ENCODE results near the gene ZNF391. TPM values are rescaled to one million over a fixed set of nuclear protein-coding genes. Genes with fewer than 3 reads are reported as not detected.
A peak's percentile ranks its signal among the peaks of the same experiment; 100 is the strongest.
"Not testable (repeated sequence)": the region's sequence is repeated elsewhere in the genome, so short reads cannot be mapped to it uniquely, and the experiment has no call there.

ZNF391 gene
- total RNA-seq, 1 donor from 2014 or later, result 8.3 TPM

DNA sequence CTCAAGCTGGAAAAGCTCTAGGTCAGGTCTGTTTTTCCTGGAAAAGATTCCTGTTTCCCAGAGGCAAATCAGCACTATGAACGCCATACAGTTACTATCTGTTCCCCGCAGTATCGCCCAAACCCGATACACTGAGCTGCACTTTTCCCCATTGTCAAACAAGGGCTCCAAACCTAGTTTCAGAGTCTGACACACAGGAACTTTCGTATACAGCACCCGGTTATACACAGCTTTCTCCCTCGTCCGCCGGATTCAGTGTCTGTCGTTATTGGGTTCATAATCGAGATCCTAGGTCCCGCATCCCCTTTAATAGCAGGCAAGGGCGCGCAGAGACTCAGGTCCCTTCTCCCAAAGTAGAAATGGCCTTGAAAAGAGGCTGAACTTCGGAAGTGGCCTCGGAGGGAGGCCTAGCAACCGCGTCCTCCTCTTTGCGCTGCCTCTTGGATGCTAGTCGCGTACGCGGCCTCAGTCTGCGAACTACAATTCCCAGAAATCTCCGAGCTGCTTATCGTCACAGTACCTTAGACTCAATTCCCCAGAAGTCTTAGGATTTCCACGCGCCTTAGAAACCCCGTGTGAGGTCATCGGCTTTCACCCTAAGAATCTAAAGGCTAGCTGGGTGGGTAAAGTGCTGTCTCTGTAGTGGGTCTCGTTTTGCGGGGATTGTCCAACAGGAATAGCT is 34.2 kb downstream of the ZNF391 start:
- TF ChIP-seq, protein P1, sequence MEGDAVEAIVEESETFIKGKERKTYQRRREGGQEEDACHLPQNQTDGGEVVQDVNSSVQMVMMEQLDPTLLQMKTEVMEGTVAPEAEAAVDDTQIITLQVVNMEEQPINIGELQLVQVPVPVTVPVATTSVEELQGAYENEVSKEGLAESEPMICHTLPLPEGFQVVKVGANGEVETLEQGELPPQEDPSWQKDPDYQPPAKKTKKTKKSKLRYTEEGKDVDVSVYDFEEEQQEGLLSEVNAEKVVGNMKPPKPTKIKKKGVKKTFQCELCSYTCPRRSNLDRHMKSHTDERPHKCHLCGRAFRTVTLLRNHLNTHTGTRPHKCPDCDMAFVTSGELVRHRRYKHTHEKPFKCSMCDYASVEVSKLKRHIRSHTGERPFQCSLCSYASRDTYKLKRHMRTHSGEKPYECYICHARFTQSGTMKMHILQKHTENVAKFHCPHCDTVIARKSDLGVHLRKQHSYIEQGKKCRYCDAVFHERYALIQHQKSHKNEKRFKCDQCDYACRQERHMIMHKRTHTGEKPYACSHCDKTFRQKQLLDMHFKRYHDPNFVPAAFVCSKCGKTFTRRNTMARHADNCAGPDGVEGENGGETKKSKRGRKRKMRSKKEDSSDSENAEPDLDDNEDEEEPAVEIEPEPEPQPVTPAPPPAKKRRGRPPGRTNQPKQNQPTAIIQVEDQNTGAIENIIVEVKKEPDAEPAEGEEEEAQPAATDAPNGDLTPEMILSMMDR (IDR thresholded peaks at IDR 0.05; ENCODE audit: partially characterized antibody, unreplicated experiment), result no peak
- H3K36me3 Mint-ChIP-seq (ENCODE audit: unreplicated experiment), result no peaks in the 10 kb centered on the region
- DNase-seq, result peak; percentile 43
- no peaks in the 10 kb centered on the region for H3K27me3 Mint-ChIP-seq (ENCODE audit: unreplicated experiment)
- peaks cover 1% of the 10 kb centered on the region for H3K9me3 Mint-ChIP-seq (ENCODE audit: unreplicated experiment)
- no peak overlapping the region for H3K27ac Mint-ChIP-seq (ENCODE audit: unreplicated experiment)
- peak overlapping the region; percentile 76 for H3K4me3 Mint-ChIP-seq (ENCODE audit: unreplicated experiment)
- H3K4me1 Mint-ChIP-seq (ENCODE audit: low read depth, unreplicated experiment), result peaks cover 2% of the 10 kb centered on the region

DNA sequence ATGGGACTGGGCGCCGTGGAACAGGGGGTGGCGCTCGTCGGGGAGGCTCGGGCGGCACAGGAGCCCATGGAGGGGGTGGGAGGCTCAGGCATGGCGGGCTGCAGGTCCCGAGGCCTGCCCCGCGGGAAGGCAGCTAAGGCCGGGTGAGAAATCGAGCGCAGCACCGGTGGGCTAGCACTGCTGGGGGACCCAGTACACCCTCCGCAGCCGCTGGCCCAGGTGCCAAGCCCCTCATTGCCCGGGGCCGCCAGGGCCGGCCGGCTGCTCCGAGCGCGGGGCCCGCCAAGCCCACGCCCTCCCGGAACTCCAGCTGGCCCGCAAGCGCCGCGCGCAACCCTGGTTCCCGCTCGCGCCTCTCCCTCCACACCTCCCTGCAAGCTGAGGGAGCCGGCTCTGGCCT is 36.3 kb downstream of the ZNF391 start:
- not testable (repeated sequence) for DNase-seq; H3K27me3 Mint-ChIP-seq (ENCODE audit: unreplicated experiment); H3K36me3 Mint-ChIP-seq (ENCODE audit: unreplicated experiment); H3K4me3 Mint-ChIP-seq (ENCODE audit: unreplicated experiment); H3K27ac Mint-ChIP-seq (ENCODE audit: unreplicated experiment); H3K9me3 Mint-ChIP-seq (ENCODE audit: unreplicated experiment); H3K4me1 Mint-ChIP-seq (ENCODE audit: low read depth, unreplicated experiment)

DNA sequence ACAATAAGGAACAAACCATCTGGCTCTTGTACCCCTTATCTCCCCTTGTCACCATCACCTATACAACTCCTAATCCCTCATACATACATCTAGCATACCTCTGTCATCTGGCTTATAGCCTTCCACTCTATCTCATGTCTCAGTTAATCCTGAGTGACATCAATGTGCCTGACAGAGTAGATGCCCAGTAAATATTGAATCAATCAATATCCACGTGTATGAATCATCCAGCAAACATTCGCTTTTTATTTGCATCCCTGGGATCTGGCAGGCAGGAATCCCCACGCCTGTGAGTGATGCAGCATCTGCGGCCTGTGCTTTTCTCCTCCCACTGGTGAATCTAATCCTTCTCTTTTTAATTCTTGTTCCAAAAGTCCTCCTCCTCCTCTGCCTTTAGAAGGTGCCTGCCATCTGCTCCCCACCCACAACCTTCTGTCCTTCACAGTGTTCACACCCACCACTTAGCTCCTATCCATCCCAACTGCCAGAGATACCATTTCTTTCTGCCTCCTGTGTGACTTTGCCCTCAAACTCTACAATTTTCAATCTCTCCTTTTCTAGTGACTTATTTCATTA is 37.6 kb downstream of the ZNF391 start:
- Mint-ChIP-seq H3K36me3 (ENCODE audit: unreplicated experiment) (no peaks in the 10 kb centered on the region), H3K4me1 (ENCODE audit: low read depth, unreplicated experiment) (peaks cover 2% of the 10 kb centered on the region), H3K27me3 (ENCODE audit: unreplicated experiment) (no peaks in the 10 kb centered on the region), H3K9me3 (ENCODE audit: unreplicated experiment) (peaks cover 1% of the 10 kb centered on the region), H3K27ac (ENCODE audit: unreplicated experiment) (no peak overlapping the region), H3K4me3 (ENCODE audit: unreplicated experiment) (no peak overlapping the region)
- no peak for DNase-seq
- TF ChIP-seq, protein P1 (IDR thresholded peaks at IDR 0.05; ENCODE audit: partially characterized antibody, unreplicated experiment), result no peak

DNA sequence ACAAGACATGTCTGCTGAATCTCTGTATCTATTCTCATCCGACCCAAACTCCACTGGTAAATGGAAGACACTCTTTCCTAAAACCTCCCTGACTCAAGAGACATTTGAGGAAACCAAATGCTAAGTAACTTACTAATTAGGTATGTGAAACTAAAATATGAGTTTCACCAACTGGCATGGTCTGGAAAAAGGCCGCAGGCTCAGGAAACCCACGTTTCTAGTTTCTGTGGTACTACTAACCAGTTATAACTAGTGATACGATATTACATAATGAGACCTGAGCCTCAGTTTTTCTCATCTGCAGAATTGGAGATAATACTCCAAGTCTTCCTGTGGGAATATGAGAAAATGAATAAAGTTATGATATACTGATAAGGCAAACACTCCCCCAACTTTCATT is 39.9 kb downstream of the ZNF391 start:
- DNase-seq, result no peak
- no peaks in the 10 kb centered on the region for H3K4me1 Mint-ChIP-seq (ENCODE audit: low read depth, unreplicated experiment)
- no peak overlapping the region for H3K4me3 Mint-ChIP-seq (ENCODE audit: unreplicated experiment)
- TF ChIP-seq, protein P1 (IDR thresholded peaks at IDR 0.05; ENCODE audit: partially characterized antibody, unreplicated experiment), result no peak
- no peaks in the 10 kb centered on the region for H3K27me3 Mint-ChIP-seq (ENCODE audit: unreplicated experiment)
- H3K9me3 Mint-ChIP-seq (ENCODE audit: unreplicated experiment), result no peaks in the 10 kb centered on the region
- H3K27ac Mint-ChIP-seq (ENCODE audit: unreplicated experiment), result no peak overlapping the region
- H3K36me3 Mint-ChIP-seq (ENCODE audit: unreplicated experiment), result no peaks in the 10 kb centered on the region

DNA sequence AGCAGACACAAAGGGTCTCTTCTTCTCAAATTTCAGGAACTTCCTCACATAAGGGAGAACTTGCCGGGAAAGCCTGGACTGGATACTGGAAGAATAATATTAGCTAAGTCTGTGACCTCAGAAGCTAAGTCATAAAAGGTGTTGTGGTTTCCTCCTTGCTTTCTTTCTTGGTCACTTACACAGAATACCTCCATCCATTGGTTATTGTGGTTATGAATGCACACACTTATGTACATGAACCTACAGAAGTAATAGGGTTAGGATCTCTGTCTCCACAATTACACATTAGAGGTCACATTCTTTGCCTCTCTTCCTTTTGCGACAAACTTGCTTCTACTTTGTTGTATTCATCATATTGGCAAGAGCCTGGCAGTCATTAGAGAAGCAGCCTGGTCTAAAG is 40.4 kb downstream of the ZNF391 start:
- TF ChIP-seq, protein P1 (IDR thresholded peaks at IDR 0.05; ENCODE audit: partially characterized antibody, unreplicated experiment), result no peak
- H3K27me3 Mint-ChIP-seq (ENCODE audit: unreplicated experiment), result no peaks in the 10 kb centered on the region
- no peaks in the 10 kb centered on the region for H3K9me3 Mint-ChIP-seq (ENCODE audit: unreplicated experiment)
- H3K36me3 Mint-ChIP-seq (ENCODE audit: unreplicated experiment), result no peaks in the 10 kb centered on the region
- no peak for DNase-seq
- no peak overlapping the region for H3K4me3 Mint-ChIP-seq (ENCODE audit: unreplicated experiment)
- no peaks in the 10 kb centered on the region for H3K4me1 Mint-ChIP-seq (ENCODE audit: low read depth, unreplicated experiment)
- H3K27ac Mint-ChIP-seq (ENCODE audit: unreplicated experiment), result no peak overlapping the region

Measured in glutamatergic neuron (in vitro differentiated cells).